ENCODE results near the gene BLOC1S2. TPM values are rescaled to one million over a fixed set of nuclear protein-coding genes. Genes with fewer than 3 reads are reported as not detected.

Gene BLOC1S2
- total RNA-seq, 1 experiment from 2014 or later = 54.1 TPM

- no peak for TF ChIP-seq ZNF512 (CRISPR knock-in tag; IDR thresholded peaks at IDR 0.05; ENCODE audit: borderline replicate concordance)
- no peak for TF ChIP-seq ZNF281 (CRISPR knock-in tag; IDR thresholded peaks at IDR 0.05)
- TF ChIP-seq ELF4 (CRISPR knock-in tag; IDR thresholded peaks at IDR 0.05; ENCODE audit: low read depth) = no peak
- TF ChIP-seq SP1 (CRISPR knock-in tag; conservative IDR thresholded peaks at IDR 0.05) = no peak
- no peak for TF ChIP-seq ZNF423 (CRISPR knock-in tag; IDR thresholded peaks at IDR 0.05)
- no peak for TF ChIP-seq NFATC4 (CRISPR knock-in tag; IDR thresholded peaks at IDR 0.05)
Measured at GRCh38 chr10:100253041-100253440, 33.4 kb downstream of the BLOC1S2 start (continued).

- TF ChIP-seq RELA (CRISPR knock-in tag; IDR thresholded peaks at IDR 0.05; ENCODE audit: borderline replicate concordance) (no peak), TEAD4 (CRISPR knock-in tag; IDR thresholded peaks at IDR 0.05) (no peak), ZNF416 (CRISPR knock-in tag; IDR thresholded peaks at IDR 0.05) (no peak)
- ChIA-PET POLR2A (no interaction called here), CTCF (no interaction called here)
- no peak overlapping the region for H3K4me3 Mint-ChIP-seq
- H3K4me1 Mint-ChIP-seq = no peaks in the 10 kb centered on the region
- ATAC-seq = no peak
- no peak overlapping the region for H3K27ac Mint-ChIP-seq
- H3K9me3 Mint-ChIP-seq = no peaks in the 10 kb centered on the region
- H3K27me3 Mint-ChIP-seq (ENCODE audit: low read depth) = no peaks in the 10 kb centered on the region
- peaks cover 53% of the 10 kb centered on the region for H3K36me3 Mint-ChIP-seq
- no peak for DNase-seq (ENCODE audit: low spot score)
Measured at GRCh38 chr10:100248820-100249219, 37.7 kb downstream of the BLOC1S2 start.

- H3K36me3 Mint-ChIP-seq = peaks cover 53% of the 10 kb centered on the region
- no peak overlapping the region for H3K27ac Mint-ChIP-seq
- H3K4me3 Mint-ChIP-seq = no peak overlapping the region
- H3K9me3 Mint-ChIP-seq = no peaks in the 10 kb centered on the region
- ChIA-PET CTCF (no interaction called here), POLR2A (no interaction called here)
- ATAC-seq (no peak), DNase-seq (ENCODE audit: low spot score) (no peak)
- no peaks in the 10 kb centered on the region for H3K27me3 Mint-ChIP-seq (ENCODE audit: low read depth)
- no peaks in the 10 kb centered on the region for H3K4me1 Mint-ChIP-seq
- TF ChIP-seq ZNF138 (CRISPR knock-in tag; conservative IDR thresholded peaks at IDR 0.05) (no peak), CDX4 (CRISPR knock-in tag; IDR thresholded peaks at IDR 0.05; ENCODE audit: borderline replicate concordance) (no peak), ZMAT4 (CRISPR knock-in tag; IDR thresholded peaks at IDR 0.05) (no peak), FOXP1 (CRISPR knock-in tag; IDR thresholded peaks at IDR 0.05; ENCODE audit: borderline replicate concordance) (no peak), AR (CRISPR knock-in tag; IDR thresholded peaks at IDR 0.05) (no peak), ETV6 (CRISPR knock-in tag; IDR thresholded peaks at IDR 0.05) (no peak), CTCF (IDR thresholded peaks at IDR 0.05) (no peak), ZNF512 (CRISPR knock-in tag; IDR thresholded peaks at IDR 0.05; ENCODE audit: borderline replicate concordance) (no peak), RELA (CRISPR knock-in tag; IDR thresholded peaks at IDR 0.05; ENCODE audit: borderline replicate concordance) (no peak), ZSCAN18 (CRISPR knock-in tag; IDR thresholded peaks at IDR 0.05) (no peak)
Measured at GRCh38 chr10:100245484-100246220, 40.8 kb downstream of the BLOC1S2 start.
